ENCODE data around the gene PCDHAC2.

PCDHAC2 gene

GRCh38 chr5:140927228-140927573 is 39.1 kb upstream of the PCDHAC2 start:
- peak overlapping the region; percentile 59 for H3K27ac ChIP-seq
- DNase-seq (ENCODE audit: low spot score): peak; percentile 39
- no peak for TF ChIP-seq CTCF (conservative IDR thresholded peaks at IDR 0.05; ENCODE audit: low read depth)
- ChIA-PET POLR2A (ENCODE audit: low non-redundant PET) (interaction anchor here (1.0 to 2.0 kb wide), 2 partner anchors 40 to 113 kb away, joined by 5 to 13 read pairs; no protein-coding TSS in a partner anchor), CTCF (interaction anchor here (0.5 to 4.2 kb wide), 16 partner anchors 10 to 113 kb away, joined by 3 to 85 read pairs (median 8); partner anchors contain the start of genes PCDHA11, PCDHA8 and PCDHAC2)

GRCh38 chr5:140934964-140935606 is 31.2 kb upstream of the PCDHAC2 start:
- CTCF ChIA-PET: interaction anchor here (0.6 kb wide), 1 partner anchor 105 kb away, joined by 6 read pairs; no protein-coding TSS in a partner anchor
- no peak for TF ChIP-seq CTCF (conservative IDR thresholded peaks at IDR 0.05; ENCODE audit: low read depth)

GRCh38 chr5:140946578-140946977 is 19.7 kb upstream of the PCDHAC2 start:
- CTCF ChIA-PET: interaction anchor here (0.9 kb wide), 1 partner anchor 89 kb away, joined by 3 read pairs; no protein-coding TSS in a partner anchor
- DNase-seq (ENCODE audit: low spot score): no peak
- TF ChIP-seq CTCF (conservative IDR thresholded peaks at IDR 0.05; ENCODE audit: low read depth): no peak
- POLR2A ChIA-PET (ENCODE audit: low non-redundant PET): interaction anchor here (0.6 kb wide), 1 partner anchor 20 kb away, joined by 5 read pairs; the partner anchor contains the start of gene PCDHAC2
- no peak overlapping the region for H3K27ac ChIP-seq

More at GRCh38 chr5:140934964-140935606, 31.2 kb upstream of the PCDHAC2 start:
- POLR2A ChIA-PET (ENCODE audit: low non-redundant PET): interaction anchor here (0.6 kb wide), 1 partner anchor 64 kb away, joined by 3 read pairs; no protein-coding TSS in a partner anchor
- DNase-seq (ENCODE audit: low spot score): no peak
- H3K27ac ChIP-seq: no peak overlapping the region

- POLR2A ChIA-PET (ENCODE audit: low non-redundant PET): no interaction called here
Measured at GRCh38 chr5:140951636-140952035, 14.6 kb upstream of the PCDHAC2 start.

GRCh38 chr5:140953234-140953633 is 13.0 kb upstream of the PCDHAC2 start:
- no peak for TF ChIP-seq CTCF (conservative IDR thresholded peaks at IDR 0.05; ENCODE audit: low read depth)
- ChIA-PET POLR2A (ENCODE audit: low non-redundant PET) (no interaction called here), CTCF (interaction anchor here (0.6 kb wide), 3 partner anchors 11 to 21 kb away, joined by 3 read pairs; no protein-coding TSS in a partner anchor)
- no peak overlapping the region for H3K27ac ChIP-seq
- DNase-seq (ENCODE audit: low spot score): no peak

More at GRCh38 chr5:140951636-140952035, 14.6 kb upstream of the PCDHAC2 start:
- no peak for TF ChIP-seq CTCF (conservative IDR thresholded peaks at IDR 0.05; ENCODE audit: low read depth)
- no peak overlapping the region for H3K27ac ChIP-seq
- CTCF ChIA-PET: interaction anchor here (0.6 to 1.0 kb wide), 2 partner anchors 88 to 90 kb away, joined by 3 read pairs; no protein-coding TSS in a partner anchor
- DNase-seq (ENCODE audit: low spot score): no peak

- ChIA-PET CTCF (interaction anchor here (0.7 kb wide), 1 partner anchor 1996 kb away, joined by 3 read pairs; no protein-coding TSS in a partner anchor), POLR2A (ENCODE audit: low non-redundant PET) (no interaction called here)
- TF ChIP-seq CTCF (conservative IDR thresholded peaks at IDR 0.05; ENCODE audit: low read depth): no peak
- H3K27ac ChIP-seq: no peak overlapping the region
- DNase-seq (ENCODE audit: low spot score): no peak
Measured at GRCh38 chr5:140962190-140962589, 4.1 kb upstream of the PCDHAC2 start.

Data from RWPE1 (cell line).